Stimulated activated CD4-positive, alpha-beta T cell treated with anti-CD3 and anti-CD28 coated beads, Interleukin-2, amount 100 ng/mL, for 48 hours (primary cell): Measurements from ENCODE around the gene PIP4K2C.
"Not testable (repeated sequence)": the region's sequence is repeated elsewhere in the genome, so short reads cannot be mapped to it uniquely, and the experiment has no call there.

Experiments
- DNase-seq, 2 donors: peaks; one replicate each; pipeline ENCODE4 v3.0.0-alpha.2; 2020

PIP4K2C gene

GRCh38 chr12:57611108-57611826 lies 20.3 kb downstream of the PIP4K2C start, which contains the start of gene ARHGEF25:
Gene ARHGEF25 (plus strand): TSS chr12:57611435. CDS start chr12:57611895, 460 bp downstream.
- peak in 1 of 2 donors; percentile 53 for DNase-seq

GRCh38 chr12:57611827-57612710 lies 21.1 kb downstream of the PIP4K2C start:
- no peak for DNase-seq

DNA sequence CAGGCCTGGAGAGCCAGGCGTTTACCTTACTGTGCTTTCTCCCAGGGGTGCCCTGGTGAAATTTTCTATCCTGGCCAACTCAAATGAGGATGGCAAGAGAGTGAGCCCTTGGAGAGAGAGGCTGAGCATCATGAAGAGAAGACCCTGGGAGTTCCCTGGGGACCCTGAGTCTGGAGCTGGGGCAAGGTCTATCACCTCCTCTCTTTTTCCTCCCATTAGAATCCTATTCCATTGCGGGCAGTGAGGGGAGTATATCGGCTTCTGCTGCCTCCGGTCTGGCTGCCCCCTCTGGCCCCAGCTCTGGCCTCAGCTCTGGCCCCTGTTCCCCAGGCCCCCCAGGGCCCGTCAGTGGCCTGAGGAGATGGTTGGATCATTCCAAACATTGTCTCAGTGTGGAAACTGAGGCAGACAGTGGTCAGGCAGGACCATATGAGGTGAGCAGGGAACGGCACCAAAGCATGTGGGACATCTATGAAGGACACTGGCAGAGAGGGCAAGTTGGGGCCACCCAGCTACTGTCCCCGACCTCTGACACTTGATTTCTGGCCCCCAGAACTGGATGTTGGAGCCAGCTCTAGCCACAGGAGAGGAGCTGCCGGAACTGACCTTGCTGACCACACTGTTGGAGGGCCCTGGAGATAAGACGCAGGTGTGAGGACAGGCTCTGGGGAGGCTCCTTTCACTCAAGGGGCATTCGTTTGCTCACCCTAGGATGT lies 21.9 kb downstream of the PIP4K2C start:
- DNase-seq, result no peak

DNA sequence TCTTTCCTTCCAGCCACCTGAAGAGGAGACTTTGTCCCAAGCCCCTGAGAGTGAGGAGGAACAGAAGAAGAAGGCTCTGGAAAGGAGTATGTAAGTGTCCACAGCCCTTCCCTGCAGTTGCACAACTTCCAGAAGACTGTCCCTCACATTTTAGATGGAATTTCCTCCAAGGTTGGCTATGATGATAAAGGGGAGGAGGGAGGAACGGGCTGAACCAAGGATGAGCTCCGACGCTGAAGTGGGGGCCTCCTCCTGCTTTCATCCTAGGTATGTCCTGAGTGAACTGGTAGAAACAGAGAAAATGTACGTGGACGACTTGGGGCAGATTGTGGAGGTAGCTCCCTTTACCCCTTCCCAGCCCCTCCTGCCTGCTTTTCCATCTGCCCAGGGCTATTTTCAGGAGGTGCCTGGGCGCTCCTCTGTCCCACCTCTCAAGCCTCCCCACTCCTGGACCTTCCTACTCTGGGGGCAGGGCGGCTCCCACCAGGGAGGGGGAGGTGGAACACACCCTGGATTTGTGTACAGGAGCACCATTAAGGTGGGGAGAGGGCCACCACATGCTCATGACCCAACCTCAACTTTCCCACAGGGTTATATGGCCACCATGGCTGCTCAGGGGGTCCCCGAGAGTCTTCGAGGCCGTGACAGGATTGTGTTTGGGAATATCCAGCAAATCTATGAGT lies 22.6 kb downstream of the PIP4K2C start:
- DNase-seq, result no peak

- DNase-seq, result no peak
Measured at GRCh38 chr12:57614178-57614947, 23.4 kb downstream of the PIP4K2C start.

DNA sequence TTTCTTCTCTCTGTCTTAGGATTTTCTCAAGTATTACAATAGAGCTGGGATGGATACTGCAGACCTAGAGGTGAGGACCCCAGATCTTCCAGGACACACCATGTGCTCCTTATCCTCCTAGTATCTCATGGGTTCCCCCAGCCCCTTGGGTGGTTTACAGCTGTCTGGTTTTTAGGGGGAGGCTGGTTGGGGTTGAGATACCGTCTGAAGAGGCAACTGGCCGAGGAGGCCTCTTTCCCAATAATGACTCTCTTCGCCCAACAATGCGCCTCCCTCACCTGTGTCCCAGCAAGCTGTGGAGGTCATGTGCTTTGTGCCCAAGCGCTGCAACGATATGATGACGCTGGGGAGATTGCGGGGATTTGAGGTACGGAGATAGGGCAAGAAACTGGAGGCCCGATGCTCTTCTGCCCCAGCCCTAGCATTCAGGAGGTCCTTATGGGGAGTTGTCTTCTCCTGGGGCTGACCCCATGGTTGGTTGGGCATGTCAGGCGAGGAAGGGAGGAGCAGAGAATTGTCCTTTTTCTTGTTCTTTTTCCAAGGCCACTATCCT lies 24.0 kb downstream of the PIP4K2C start:
- DNase-seq, result no peak

DNA sequence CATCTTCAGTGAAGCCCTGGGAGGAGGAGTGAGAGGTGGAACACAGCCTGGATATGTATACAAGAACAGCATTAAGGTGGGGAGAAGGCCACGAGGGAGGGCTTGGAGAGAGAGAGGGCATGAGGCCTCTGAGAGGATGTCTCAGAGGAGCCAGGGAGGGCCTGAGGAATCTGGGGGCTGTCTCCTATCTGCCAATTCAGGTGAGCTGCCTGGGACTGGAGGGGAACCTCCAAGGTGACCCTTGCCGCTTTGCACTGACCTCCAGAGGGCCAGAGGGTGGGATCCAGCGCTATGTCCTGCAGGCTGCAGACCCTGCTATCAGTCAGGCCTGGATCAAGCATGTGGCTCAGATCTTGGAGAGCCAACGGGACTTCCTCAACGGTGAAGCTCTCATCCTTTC lies 24.6 kb downstream of the PIP4K2C start:
- no peak for DNase-seq

DNA sequence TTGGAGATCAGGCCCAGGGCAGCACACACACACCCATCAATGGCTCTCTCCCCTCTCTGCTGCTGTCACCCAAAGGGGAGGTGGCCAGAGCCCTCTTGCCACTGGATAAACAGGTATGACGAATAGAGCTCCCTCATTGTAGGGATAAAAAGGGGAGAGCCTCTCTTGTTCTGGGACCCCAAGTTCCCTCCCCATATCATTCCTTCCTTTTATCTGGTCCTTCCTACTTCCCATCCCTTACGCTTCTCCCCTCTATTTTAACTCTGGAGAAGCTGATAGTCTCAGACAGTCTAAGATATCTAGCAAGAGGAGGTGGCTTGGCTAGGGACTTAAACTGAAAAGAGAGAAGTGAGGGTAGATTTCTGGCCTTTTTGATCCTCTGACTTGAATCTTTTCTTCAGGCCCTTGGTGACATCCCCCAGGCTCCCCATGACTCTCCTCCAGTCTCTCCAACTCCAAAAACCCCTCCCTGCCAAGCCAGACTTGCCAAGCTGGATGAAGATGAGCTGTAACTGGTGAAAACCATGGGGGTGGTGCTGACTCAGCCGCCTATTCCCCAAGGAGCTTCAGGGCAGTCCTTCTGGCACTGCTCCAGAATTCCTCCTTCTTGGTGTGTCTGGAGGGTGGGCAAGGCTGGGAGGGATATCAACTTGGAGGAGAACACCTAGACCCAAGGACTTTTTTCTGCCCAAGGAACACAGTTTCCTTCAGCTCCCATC lies 25.6 kb downstream of the PIP4K2C start:
- DNase-seq, result no peak

DNA sequence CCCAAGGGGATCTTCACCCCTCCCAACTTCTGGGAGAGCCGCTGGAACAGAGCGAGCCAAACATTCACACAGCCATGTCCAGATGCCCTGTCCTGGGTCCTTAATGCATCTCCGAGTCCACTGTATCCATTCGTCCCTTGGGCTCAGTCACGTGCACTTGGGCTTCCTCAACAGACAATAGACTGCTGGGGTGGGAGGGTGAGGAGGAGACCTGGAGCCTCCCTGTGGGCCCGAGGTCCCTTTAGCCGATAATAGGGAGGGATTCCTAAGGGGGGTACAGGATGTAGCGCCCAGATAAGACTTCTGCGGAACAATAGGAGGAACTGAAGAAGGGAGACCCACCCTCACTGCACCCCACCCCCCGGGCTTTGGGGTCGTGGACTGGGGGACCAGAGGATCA lies 26.9 kb downstream of the PIP4K2C start:
- DNase-seq, result no peak

GRCh38 chr12:57618431-57618830 lies 27.4 kb downstream of the PIP4K2C start:
- not testable (repeated sequence) for DNase-seq

DNA sequence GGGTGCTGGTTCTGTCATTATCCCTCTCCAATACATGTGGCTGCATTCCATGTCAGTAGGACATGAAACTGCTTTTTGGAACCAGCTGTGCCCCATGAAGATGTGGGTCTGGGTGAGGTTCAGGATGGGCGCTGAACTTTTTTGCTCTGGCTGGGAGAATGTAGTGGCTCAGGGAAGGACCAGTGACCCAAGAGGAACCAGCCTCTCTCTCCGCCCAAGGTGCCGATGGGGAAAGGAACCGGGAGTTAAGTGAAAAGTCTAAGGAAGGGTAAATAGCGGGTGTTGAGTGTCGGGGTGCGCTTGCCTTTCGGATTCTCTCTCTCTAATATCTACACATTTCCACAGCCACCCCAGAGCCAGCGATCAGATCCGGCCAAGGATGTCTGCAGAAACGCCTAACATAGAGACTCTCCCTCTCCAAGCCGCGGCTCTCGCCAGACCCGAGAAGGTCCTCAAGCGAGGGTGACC lies 28.0 kb downstream of the PIP4K2C start:
- DNase-seq, result no peak

GRCh38 chr12:57619434-57620244 lies 28.6 kb downstream of the PIP4K2C start:
- no peak for DNase-seq

DNA sequence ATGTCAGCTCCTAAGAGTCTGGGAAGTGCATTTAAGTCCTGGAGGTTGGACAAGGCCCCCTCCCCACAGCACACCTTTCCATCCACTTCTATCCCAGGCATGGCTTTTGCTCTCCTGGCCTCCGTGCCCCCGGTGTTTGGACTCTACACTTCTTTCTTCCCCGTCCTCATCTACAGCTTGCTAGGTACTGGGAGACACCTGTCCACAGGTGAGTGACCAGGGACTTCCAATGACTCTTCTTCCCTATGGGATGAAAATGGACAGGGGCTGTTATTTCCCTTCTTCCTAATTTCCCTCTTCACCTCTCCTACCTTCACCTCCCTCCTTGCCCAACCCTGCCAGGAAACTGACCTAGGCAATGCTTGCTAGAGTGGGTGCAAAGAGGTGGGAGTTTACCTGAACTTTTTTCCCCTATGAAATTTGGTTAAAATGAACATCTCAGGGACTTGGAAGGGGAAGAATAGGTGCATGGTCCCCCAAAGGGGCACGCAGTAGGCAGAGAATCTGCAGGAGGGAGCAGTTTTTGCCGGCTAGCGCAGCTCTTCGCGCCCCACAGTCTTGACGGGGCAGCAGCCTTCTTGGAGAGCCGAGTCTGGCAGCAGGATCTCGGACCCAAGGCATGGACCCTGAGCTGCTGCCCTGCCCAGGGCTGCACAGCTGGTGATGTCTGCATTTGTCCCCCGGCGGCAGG lies 29.4 kb downstream of the PIP4K2C start:
- no peak for DNase-seq

DNA sequence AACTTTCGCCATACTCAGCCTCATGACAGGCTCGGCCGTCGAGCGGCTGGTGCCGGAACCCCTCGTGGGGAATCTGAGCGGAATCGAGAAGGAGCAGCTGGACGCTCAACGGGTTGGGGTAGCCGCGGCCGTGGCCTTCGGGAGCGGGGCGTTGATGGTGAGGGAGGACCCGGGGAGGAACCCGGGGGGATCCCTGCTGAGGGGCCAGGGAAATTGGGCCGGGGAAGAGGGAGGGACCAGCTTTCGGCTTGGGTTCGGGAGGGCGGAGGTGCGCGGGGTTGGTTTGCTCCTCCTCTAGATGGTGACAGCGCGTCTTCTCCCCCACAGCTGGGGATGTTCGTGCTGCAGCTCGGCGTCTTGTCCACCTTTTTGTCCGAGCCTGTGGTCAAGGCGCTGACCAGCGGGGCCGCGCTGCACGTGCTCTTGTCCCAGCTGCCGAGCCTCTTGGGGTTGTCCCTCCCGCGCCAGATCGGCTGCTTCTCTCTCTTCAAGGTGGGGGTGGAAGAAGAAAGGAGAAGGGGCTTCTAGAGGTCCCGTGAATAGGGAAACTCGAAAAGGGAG lies 30.0 kb downstream of the PIP4K2C start:
- DNase-seq, result no peak

DNA sequence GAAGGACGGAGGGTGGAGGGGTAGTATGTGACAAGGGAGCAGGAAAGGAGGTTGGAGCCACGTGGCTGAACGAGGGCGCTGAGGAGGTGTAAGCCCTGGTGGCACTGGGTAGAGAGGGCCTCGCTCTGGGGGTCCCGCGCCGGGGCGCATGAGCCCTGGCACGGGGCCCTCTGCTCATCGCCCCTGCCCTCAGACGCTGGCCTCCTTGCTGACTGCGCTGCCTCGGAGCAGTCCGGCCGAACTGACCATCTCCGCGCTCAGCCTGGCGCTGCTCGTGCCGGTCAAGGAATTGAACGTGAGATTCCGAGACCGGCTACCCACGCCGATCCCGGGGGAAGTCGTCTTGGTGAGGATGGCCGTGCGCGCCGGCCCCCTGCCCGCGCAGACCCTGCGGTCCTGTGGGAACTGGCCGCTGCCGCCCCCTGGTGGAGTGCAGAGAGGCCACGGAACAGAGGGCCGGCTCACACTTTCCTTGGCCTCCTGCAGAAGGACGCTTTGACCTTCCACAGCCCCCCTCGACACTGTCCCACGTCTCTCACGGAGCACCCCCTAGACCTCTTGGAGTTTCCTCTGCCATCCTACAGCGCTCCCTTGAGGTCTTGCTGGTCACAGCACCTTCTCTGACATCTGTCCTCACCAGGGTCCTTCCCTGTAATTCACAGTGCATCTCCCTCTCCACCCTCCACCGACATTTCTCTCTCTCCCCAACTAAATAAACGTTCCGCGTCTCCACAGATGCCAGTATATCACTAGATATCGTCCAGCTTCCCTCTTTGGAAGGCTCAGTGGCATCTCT lies 30.7 kb downstream of the PIP4K2C start:
- peak; percentile 58 to 68 for DNase-seq

GRCh38 chr12:57622293-57623245 lies 31.6 kb downstream of the PIP4K2C start:
- no peak for DNase-seq

DNA sequence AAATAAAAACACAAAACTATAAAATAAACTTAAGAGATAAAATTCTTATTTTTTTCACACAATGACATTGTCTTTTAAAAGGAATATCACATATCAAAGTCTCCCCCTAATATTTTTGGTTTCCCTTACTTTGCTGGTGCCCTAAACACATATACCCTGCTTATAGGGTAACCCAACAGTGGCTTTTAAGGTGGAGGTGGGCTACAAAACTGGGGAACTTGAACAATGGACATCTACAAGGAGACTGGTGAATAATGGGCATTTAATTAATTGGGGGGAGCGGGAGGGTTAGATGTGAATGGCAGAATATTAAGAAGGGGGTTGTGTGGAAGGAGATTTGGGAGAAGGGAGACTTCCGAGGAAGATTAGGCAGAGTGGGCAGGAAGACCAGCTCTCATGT lies 32.4 kb downstream of the PIP4K2C start:
- no peak for DNase-seq
